GM18951 (cell line): ENCODE measurements around the gene GDF2.

Source experiments
- POLR2A ChIP-seq: IDR thresholded peaks from 4 replicates; pipeline ENCODE4 v1.6.1; 2011; ENCODE audit warnings: mild to moderate bottlenecking; ENCODE audit not compliant: insufficient read length, insufficient read depth; ENCODE audit errors: extremely low read depth
- in situ Hi-C: fragments of 300-500 bp; cut with MboI; formaldehyde crosslinking; loops from one replicate; pipeline ENCODE4 v1.12.0; 2022; ENCODE audit warnings: low sequenced_read_pairs, mixed read lengths, inconsistent platforms; ENCODE audit not compliant: unreplicated experiment

The GDF2 gene

GRCh38 chr10:47361293-47361692, 39.0 kb downstream of the GDF2 start:
- in situ Hi-C loops = no loop called here
- no peak for TF ChIP-seq POLR2A

GRCh38 chr10:47362199-47362598, 39.9 kb downstream of the GDF2 start:
- in situ Hi-C loops = no loop called here
- no peak for TF ChIP-seq POLR2A

DNA sequence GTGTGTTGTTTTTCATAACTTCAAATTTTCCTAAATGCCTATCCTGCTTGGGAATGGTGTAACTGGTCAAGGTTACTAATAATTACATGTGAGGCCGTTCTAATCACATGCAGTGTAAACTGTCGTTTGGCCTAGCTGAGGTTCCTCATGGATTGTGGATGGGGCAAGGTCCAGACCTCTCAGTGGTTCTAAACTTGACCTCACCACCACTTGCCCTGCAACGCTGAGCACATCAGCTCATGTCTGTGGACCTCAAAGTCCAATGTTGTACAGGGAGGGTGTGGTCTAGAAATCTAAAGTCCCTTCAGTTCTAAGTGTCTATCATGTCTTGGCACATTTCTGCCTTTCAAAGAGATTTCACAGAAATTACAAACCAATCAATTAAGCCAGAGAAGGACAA, 41.5 kb downstream of the GDF2 start:
- TF ChIP-seq POLR2A = no peak

GRCh38 chr10:47364366-47364765, 42.1 kb downstream of the GDF2 start:
- TF ChIP-seq POLR2A = no peak
- in situ Hi-C loops = no loop called here

More for the DNA sequence above, 41.5 kb downstream of the GDF2 start:
- in situ Hi-C loops = no loop called here

DNA sequence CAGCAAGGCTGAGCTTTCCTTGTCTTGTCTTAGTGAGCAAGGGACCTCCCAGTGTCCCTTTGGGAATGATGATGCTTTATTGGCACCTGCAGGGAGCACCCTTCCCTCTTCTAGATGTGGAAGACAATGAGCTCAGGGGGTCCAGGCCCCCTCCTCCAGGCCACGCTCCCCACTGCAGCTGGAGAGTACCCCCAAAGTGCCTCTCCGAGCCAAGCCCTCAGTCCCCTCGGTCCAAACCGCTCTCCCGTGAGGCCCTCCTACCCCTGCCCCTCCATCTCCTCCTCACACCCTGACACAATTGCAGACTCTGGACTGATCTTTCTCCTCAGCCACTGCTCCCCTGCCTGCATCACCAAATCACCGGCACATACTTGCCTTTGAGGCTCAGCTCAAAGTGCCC, 42.7 kb downstream of the GDF2 start:
- in situ Hi-C loops = no loop called here
- no peak for TF ChIP-seq POLR2A

DNA sequence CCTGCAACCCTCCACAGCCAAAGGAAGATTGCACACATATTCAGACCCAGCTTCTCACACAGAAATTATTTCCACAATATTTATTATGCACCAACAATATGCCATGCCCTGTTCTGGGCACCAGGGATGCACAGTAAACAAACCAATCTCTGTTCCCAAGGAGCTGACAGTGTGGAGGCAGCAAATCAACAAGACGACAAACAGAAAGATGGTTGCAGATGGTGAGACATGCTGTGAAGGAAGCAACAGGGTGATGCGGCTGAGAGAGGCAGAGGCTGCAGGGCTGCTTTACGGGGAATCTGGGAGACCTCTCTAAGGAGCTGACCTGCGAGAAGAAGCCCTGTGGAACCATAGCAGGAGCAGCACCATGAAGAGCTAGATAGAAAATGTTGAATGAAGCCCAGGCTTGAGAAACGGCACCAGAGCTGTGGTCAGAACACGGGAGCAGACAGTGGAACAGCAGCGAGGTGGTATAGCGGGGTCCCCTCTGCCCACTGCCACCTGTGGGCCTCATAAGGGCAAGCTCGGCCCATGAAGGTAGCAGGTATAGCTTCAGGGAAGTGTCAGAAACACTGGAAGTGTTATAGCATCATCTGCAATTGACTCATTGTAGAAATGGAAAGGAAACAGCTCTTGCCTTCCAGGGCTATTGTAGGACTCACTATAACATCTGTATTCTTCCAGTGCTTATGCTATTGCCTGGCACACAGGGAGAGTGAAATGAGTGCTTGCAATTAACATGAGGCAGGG, 43.4 kb downstream of the GDF2 start:
- TF ChIP-seq POLR2A = no peak
- in situ Hi-C loops = no loop called here

DNA sequence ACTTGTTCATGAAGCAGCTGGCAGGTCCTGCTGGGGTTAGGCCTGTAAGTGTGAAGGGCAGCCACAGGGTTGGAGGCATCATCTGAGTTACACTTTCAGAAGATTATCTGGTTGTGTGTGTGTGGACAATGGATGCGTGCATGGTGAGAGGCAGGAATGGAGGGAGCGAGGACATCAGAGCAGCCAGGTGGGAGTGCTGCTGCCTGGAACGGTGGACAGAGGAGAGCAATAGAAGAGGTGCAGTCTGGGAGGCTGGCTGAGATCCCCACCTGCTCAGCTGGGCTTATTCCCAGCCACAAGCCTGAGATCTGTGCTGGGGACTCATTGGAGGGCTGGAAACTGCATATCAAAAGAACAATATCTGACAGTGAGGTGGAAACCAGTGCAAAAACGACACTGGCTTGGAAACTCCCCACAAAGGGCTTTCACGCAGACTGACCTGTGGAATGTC, 44.0 kb downstream of the GDF2 start:
- no peak for TF ChIP-seq POLR2A
- in situ Hi-C loops = no loop called here

GRCh38 chr10:47366731-47367460, 44.6 kb downstream of the GDF2 start:
- no peak for TF ChIP-seq POLR2A
- in situ Hi-C loops = no loop called here

DNA sequence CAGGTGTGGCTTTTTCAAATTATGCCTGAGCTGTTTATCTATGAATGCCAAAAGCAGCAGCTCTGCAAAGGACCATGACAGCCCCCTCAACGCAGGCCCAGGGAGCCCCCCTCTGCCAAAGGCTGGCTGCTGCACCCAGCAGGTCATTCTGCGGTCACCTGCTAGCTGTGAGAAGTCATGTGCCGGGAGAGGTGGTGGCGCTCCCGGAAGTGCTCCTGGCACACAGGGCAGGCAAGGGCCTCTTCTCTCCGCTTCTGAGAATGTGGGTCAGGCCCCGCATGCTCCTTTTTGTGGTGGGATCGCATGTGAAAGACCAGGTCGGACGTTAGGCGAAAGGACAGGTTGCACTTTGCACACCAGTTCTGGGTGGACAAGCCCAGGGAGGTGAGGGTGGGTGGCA, 45.4 kb downstream of the GDF2 start:
- no peak for TF ChIP-seq POLR2A
- in situ Hi-C loops = no loop called here

DNA sequence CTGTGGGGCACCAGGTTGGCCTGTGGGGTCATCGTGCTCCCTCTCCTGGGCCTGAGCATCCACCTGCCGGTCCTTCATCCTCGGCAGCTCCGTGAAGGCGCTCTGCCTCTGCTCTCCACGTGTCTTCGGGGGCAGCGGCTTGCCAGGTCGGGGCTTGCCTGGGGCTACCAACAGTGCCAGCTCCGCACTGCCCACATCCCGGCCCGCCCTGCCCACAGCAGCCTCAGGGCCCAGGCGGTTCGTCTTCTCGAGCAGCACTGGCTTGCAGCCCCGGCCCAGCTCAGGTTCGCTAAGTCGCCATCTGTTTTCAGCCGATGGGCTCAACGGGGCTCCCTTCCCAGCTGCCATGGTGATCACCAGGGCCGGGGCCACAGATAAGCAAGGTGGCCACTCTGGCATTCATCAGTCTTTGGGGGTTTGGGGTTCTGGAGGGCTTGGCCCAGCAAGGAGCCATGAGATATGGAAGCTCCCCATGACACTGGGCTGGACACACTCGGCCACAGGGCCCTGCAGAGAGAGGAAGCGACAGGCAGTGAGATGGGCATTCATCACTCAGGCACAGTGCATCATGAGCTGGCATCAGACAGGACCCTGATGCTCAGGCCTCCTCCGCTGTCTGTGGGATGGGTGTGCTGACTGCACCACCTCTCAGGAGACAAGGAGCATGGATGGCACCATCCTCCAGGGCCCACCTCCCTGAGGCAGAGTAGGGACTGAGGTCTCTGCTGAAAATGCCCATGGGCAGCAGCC, 46.4 kb downstream of the GDF2 start:
- no peak for TF ChIP-seq POLR2A
- in situ Hi-C loops = no loop called here

GRCh38 chr10:47369251-47369894, 47.1 kb downstream of the GDF2 start:
- in situ Hi-C loops = no loop called here
- no peak for TF ChIP-seq POLR2A

- in situ Hi-C loops = no loop called here
- no peak for TF ChIP-seq POLR2A
Measured at GRCh38 chr10:47370015-47370767, 47.9 kb downstream of the GDF2 start.
